OCI-LY7 (cell line): ENCODE measurements around the gene FOXP1.

Experiments
- CTCF ChIP-seq: fragments of 200-600 bp; sonication (generic); conservative IDR thresholded peaks from 2 replicates; pipeline ENCODE4 v1.5.1; 2014; ENCODE audit warnings: mild to moderate bottlenecking, antibody characterized with exemption, low read length, moderate library complexity, mixed read lengths
- EZH2phosphoT487 ChIP-seq: fragments of 200-600 bp; sonication (generic); IDR thresholded peaks from 2 replicates; pipeline ENCODE4 v1.6.1; 2018; ENCODE audit warnings: low read depth, borderline replicate concordance, mild to moderate bottlenecking, mixed run types, antibody characterized with exemption, low read length, moderate library complexity, mixed read lengths

- TF ChIP-seq CTCF (no peak), EZH2phosphoT487 (no peak)
Observed at GRCh38 chr3:71494212-71494611, 89.3 kb downstream of the FOXP1 start.
